Fibroblast of lung (primary cell): Measurements from ENCODE around the gene CHD9. TPM values are rescaled to one million over a fixed set of nuclear protein-coding genes. Genes with fewer than 3 reads are reported as not detected.

ENCODE experiments used
- DNase-seq, 2 donors: peaks; one replicate each; pipeline versions ENCODE4 v3.0.0 to v3.0.0-alpha.2; 2010; ENCODE audit warnings: low read depth in 2 of 2
- H2AFZ ChIP-seq: 2 replicates; pipeline ENCODE4 v1.5.1; 2012; ENCODE audit warnings: low read length, control low read depth, inconsistent platforms
- H3K27ac ChIP-seq: 2 replicates; pipeline ENCODE4 v1.5.1; 2011; ENCODE audit warnings: low read length, control low read depth; ENCODE audit not compliant: insufficient read depth
- H3K27me3 ChIP-seq: 2 replicates; pipeline ENCODE4 v1.5.1; 2011; ENCODE audit warnings: mild to moderate bottlenecking, low read length; ENCODE audit not compliant: control insufficient read depth, insufficient read depth
- H3K36me3 ChIP-seq: 2 replicates; pipeline ENCODE4 v1.5.1; 2011; ENCODE audit warnings: low read length; ENCODE audit not compliant: control insufficient read depth, insufficient read depth
- H3K4me1 ChIP-seq: 2 replicates; pipeline ENCODE4 v1.5.1; 2011; ENCODE audit warnings: low read length; ENCODE audit not compliant: control insufficient read depth, insufficient read depth; ENCODE audit errors: extremely low read depth
- H3K4me2 ChIP-seq: 2 replicates; pipeline ENCODE4 v1.5.1; 2011; ENCODE audit warnings: low read length, control low read depth; ENCODE audit not compliant: insufficient read depth; ENCODE audit errors: extremely low read depth
- H3K4me3 ChIP-seq, 4 experiments: fragments of 200-600 bp in 1 of 4; sonication (generic) in 1 of 4; replicated peaks in 1 of 4; 2 replicates each; pipeline ENCODE4 v1.5.1; 2011 to 2016; ENCODE audit warnings: low read length in 4 of 4, low read depth in 3 of 4, mild to moderate bottlenecking in 3 of 4, control low read depth in 2 of 4, inconsistent platforms in 1 of 4, mixed read lengths in 1 of 4; ENCODE audit not compliant: insufficient read depth in 1 of 4; ENCODE audit errors: control extremely low read depth in 1 of 4
- H3K79me2 ChIP-seq: 2 replicates; pipeline ENCODE4 v1.5.1; 2012; ENCODE audit warnings: mild to moderate bottlenecking, low read length, inconsistent platforms; ENCODE audit not compliant: control insufficient read depth, insufficient read depth
- H3K9ac ChIP-seq: 2 replicates; pipeline ENCODE4 v1.5.1; 2011; ENCODE audit warnings: mild to moderate bottlenecking, low read length, control low read depth; ENCODE audit not compliant: insufficient read depth
- H3K9me3 ChIP-seq: 2 replicates; pipeline ENCODE4 v1.5.1; 2012; ENCODE audit warnings: low read depth, low read length; ENCODE audit not compliant: control insufficient read depth, insufficient read depth
- H4K20me1 ChIP-seq: 2 replicates; pipeline ENCODE4 v1.5.1; 2011; ENCODE audit warnings: low read length; ENCODE audit not compliant: control insufficient read depth, insufficient read depth; ENCODE audit errors: extremely low read depth
- CTCF ChIP-seq, 2 donors: IDR thresholded peaks in 1 of 2; conservative IDR thresholded peaks in 1 of 2; 1 replicate in 1 of 2; 2 replicates in 1 of 2; pipeline ENCODE4 v1.5.1; 2011 to 2012; ENCODE audit warnings: low read length in 2 of 2, control low read depth in 1 of 2, inconsistent platforms in 1 of 2, low read depth in 1 of 2, mild to moderate bottlenecking in 1 of 2
- EZH2 ChIP-seq: IDR thresholded peaks from 2 replicates; pipeline ENCODE4 v1.5.1; 2012; ENCODE audit warnings: low read length, control low read depth, mild to moderate bottlenecking; ENCODE audit errors: missing control alignments
- polyA plus RNA-seq, 2 donors: library from polyadenylated mRNA; depleted of rRNA in 1 of 2; stranded (reverse) in 1 of 2; unstranded in 1 of 2; fragments of >200 nt; gene quantifications; 2 replicates each; pipeline ENCODE4 v1.2.1, GENCODE V29; 2011 to 2012; ENCODE audit warnings: missing spikeins in 1 of 2
- total RNA-seq: library from RNA; depleted of rRNA; stranded (reverse); fragments of >200 nt; gene quantifications from 2 replicates; pipeline ENCODE4 v1.2.1, GENCODE V29; 2014

The CHD9 gene
- total and polyA plus RNA-seq, 2 donors (not counting 1 experiment from before 2014, with no cell fraction given): 32.9 to 60.9 TPM

- H3K4me1 ChIP-seq: no peaks in the 10 kb centered on the region
- H3K4me2 ChIP-seq: no peak overlapping the region
- H3K27me3 ChIP-seq: peaks cover 2% of the 10 kb centered on the region
- no peaks in the 10 kb centered on the region for H3K36me3 ChIP-seq
- no peaks in the 10 kb centered on the region for H3K79me2 ChIP-seq
- no peak overlapping the region for H2AFZ ChIP-seq
- H3K9me3 ChIP-seq: no peaks in the 10 kb centered on the region
- H3K9ac ChIP-seq: no peak overlapping the region
- no peak for DNase-seq
- H4K20me1 ChIP-seq: no peaks in the 10 kb centered on the region
- TF ChIP-seq EZH2: no peak
- TF ChIP-seq CTCF (conservative IDR thresholded peaks at IDR 0.05 in 1 of 2, IDR thresholded peaks at IDR 0.05 in 1 of 2; ENCODE audit: low read depth in 1 of 2, low read length in 2 of 2): no peak
- no peak overlapping the region for H3K4me3 ChIP-seq
- no peak overlapping the region for H3K27ac ChIP-seq
These were observed 323.3 kb downstream of the CHD9 start for GRCh38 chr16:53378138-53378537.

Other genes with a start within 250 kb of the CHD9 start
- gene CHD9NB, start 2.1 kb upstream of the CHD9 start, total RNA-seq: 3.6 and 5.3 TPM in 2 replicates
- gene CHD9NB, start 2.1 kb upstream of the CHD9 start, polyA plus RNA-seq: 0.34 and 0.81 TPM in 2 replicates